ENCODE measurements around the gene HSPA12A.

HSPA12A gene

GRCh38 chr10:116740971-116741370 lies 1.4 kb downstream of the HSPA12A start:
- POLR2A ChIA-PET = interaction anchor here (0.6 kb wide), 1 partner anchor 46 kb away, joined by 4 read pairs; no protein-coding TSS in a partner anchor
- Histone ChIP-seq H3K36me3 (ENCODE audit: control insufficient read depth in 2 of 2, insufficient read depth in 1 of 2, low read length in 2 of 2) (no peaks in the 10 kb centered on the region), H3K9me3 (ENCODE audit: control insufficient read depth, insufficient read depth, low read depth, low read length) (no peaks in the 10 kb centered on the region), H3K4me1 (ENCODE audit: control insufficient read depth, insufficient read depth, low read length) (peaks cover 3% of the 10 kb centered on the region; the same call in 1 of the 2 replicates), H3K27ac (ENCODE audit: extremely low read depth, low read depth, low read length) (no peak overlapping the region), H3K4me3 (ENCODE audit: low read depth, low read length) (no peak overlapping the region)
- CTCF ChIA-PET = interaction anchor here (0.7 kb wide), 1 partner anchor 11 kb away, joined by 3 read pairs; no protein-coding TSS in a partner anchor
- TF ChIP-seq KLF1 (tag by site-specific recombination; IDR thresholded peaks at IDR 0.05) (peak; percentile 82), ZNF341 (tag by site-specific recombination; IDR thresholded peaks at IDR 0.05; ENCODE audit: low read depth) (peak; percentile 67), ZNF138 (tag by site-specific recombination; IDR thresholded peaks at IDR 0.05; ENCODE audit: borderline replicate concordance) (no peak), ZNF23 (tag by site-specific recombination; IDR thresholded peaks at IDR 0.05; ENCODE audit: borderline replicate concordance) (no peak), ZNF747 (tag by site-specific recombination; IDR thresholded peaks at IDR 0.05) (no peak), KLF17 (tag by site-specific recombination; IDR thresholded peaks at IDR 0.05) (peak; percentile 72)

GRCh38 chr10:116738339-116738738 lies 4.0 kb downstream of the HSPA12A start:
- ChIA-PET CTCF (no interaction called here), POLR2A (no interaction called here)
- TF ChIP-seq ZNF280C (tag by site-specific recombination; IDR thresholded peaks at IDR 0.05) (no peak), ZNF24 (tag by site-specific recombination; IDR thresholded peaks at IDR 0.05) (no peak), ZBTB20 (tag by site-specific recombination; IDR thresholded peaks at IDR 0.05) (no peak), ZNF664 (tag by site-specific recombination; IDR thresholded peaks at IDR 0.05) (peak; percentile 80), ZNF530 (tag by site-specific recombination; IDR thresholded peaks at IDR 0.05; ENCODE audit: low read depth) (no peak)
- no peaks in the 10 kb centered on the region for H3K9me3 ChIP-seq (ENCODE audit: control insufficient read depth, insufficient read depth, low read depth, low read length)
- H3K4me1 ChIP-seq (ENCODE audit: control insufficient read depth, insufficient read depth, low read length) = peaks cover 3% of the 10 kb centered on the region; the same call in 1 of the 2 replicates
- no peak overlapping the region for H3K4me3 ChIP-seq (ENCODE audit: low read depth, low read length)
- no peak overlapping the region for H3K27ac ChIP-seq (ENCODE audit: extremely low read depth, low read depth, low read length)
- H3K36me3 ChIP-seq (ENCODE audit: control insufficient read depth in 2 of 2, insufficient read depth in 1 of 2, low read length in 2 of 2) = no peaks in the 10 kb centered on the region

GRCh38 chr10:116737627-116738327 lies 4.6 kb downstream of the HSPA12A start:
- Histone ChIP-seq H3K36me3 (ENCODE audit: control insufficient read depth in 2 of 2, insufficient read depth in 1 of 2, low read length in 2 of 2) (no peaks in the 10 kb centered on the region), H3K9me3 (ENCODE audit: control insufficient read depth, insufficient read depth, low read depth, low read length) (no peaks in the 10 kb centered on the region), H3K4me3 (ENCODE audit: low read depth, low read length) (no peak overlapping the region), H3K4me1 (ENCODE audit: control insufficient read depth, insufficient read depth, low read length) (peaks cover 3% of the 10 kb centered on the region; the same call in 1 of the 2 replicates), H3K27ac (ENCODE audit: extremely low read depth, low read depth, low read length) (no peak overlapping the region)
- TF ChIP-seq ZNF223 (tag by site-specific recombination; IDR thresholded peaks at IDR 0.05) (no peak), ZNF670 (tag by site-specific recombination; IDR thresholded peaks at IDR 0.05; ENCODE audit: low read depth) (no peak), ZNF76 (tag by site-specific recombination; IDR thresholded peaks at IDR 0.05; ENCODE audit: borderline replicate concordance, low read depth) (no peak)
- ChIA-PET CTCF (interaction anchor here (0.6 to 0.7 kb wide), 2 partner anchors 24 to 27 kb away, joined by 3 to 5 read pairs; no protein-coding TSS in a partner anchor), POLR2A (no interaction called here)

- H3K4me3 ChIP-seq (ENCODE audit: low read depth, low read length) = no peak overlapping the region
- POLR2A ChIA-PET = no interaction called here
- CTCF ChIA-PET = interaction anchor here (1.1 kb wide), 1 partner anchor 33 kb away, joined by 3 read pairs; no protein-coding TSS in a partner anchor
- H3K36me3 ChIP-seq (ENCODE audit: control insufficient read depth in 2 of 2, insufficient read depth in 1 of 2, low read length in 2 of 2) = no peaks in the 10 kb centered on the region
- no peaks in the 10 kb centered on the region for H3K4me1 ChIP-seq (ENCODE audit: control insufficient read depth, insufficient read depth, low read length)
- H3K27ac ChIP-seq (ENCODE audit: extremely low read depth, low read depth, low read length) = no peak overlapping the region
- H3K9me3 ChIP-seq (ENCODE audit: control insufficient read depth, insufficient read depth, low read depth, low read length) = no peaks in the 10 kb centered on the region
- TF ChIP-seq BCL6B (tag by site-specific recombination; IDR thresholded peaks at IDR 0.05) = no peak
- TF ChIP-seq HIC1 (tag by site-specific recombination; IDR thresholded peaks at IDR 0.05) = no peak
- TF ChIP-seq ZNF621 (tag by site-specific recombination; IDR thresholded peaks at IDR 0.05) = no peak
- no peak for TF ChIP-seq ZSCAN4 (tag by site-specific recombination; IDR thresholded peaks at IDR 0.05)
Measured at GRCh38 chr10:116733566-116733965, 8.8 kb downstream of the HSPA12A start.

Data from HEK293 (cell line).